Measurements from ENCODE around the gene TRIM7. TPM values are rescaled to one million over a fixed set of nuclear protein-coding genes. Genes with fewer than 3 reads are reported as not detected.

TRIM7 gene
- total RNA-seq, 1 donor from 2014 or later = not detected

DNA sequence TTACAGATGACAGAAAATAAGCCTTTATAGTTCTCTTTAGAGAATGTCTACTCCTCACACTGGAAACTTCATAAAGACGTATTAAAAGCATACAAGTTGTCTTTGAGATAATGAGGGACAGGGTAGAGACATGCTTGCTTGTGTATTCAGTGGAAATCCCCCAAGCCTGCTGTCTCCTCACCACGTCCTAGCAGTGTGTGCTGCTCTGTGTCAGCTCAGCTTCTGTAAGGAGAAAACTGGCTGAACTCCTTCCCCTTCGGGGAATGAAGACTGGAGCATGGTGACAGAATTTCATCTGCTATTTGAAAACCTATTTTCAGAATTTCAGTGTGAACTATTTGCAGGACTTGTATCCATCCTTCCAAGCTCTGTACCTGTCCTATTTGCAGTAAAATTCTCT is 48.2 kb downstream of the TRIM7 start:
- peaks cover 5% of the 10 kb centered on the region for H3K27me3 Mint-ChIP-seq (ENCODE audit: unreplicated experiment)
- no peak overlapping the region for H3K4me3 Mint-ChIP-seq (ENCODE audit: unreplicated experiment)

DNA sequence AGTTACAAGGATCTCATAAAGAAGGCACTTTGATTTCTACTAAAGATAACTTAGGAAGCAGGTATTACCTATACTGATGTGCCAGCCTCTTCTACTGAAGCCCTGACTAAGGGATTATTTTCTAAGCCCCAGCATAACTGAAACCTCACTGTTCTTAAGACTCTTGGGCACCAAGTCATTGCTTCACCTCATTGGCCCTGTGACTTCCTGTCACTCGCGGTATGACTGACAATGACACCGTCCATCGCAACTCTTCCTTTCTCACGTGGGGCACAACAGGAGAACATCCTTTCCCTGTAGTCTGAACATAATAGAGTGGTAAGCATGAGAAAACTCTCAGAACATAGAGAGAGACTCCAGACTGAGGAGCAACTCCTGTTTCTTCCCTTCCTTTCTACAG is 51.2 kb downstream of the TRIM7 start:
- H3K27ac Mint-ChIP-seq (ENCODE audit: unreplicated experiment) = no peak overlapping the region
- H3K9me3 Mint-ChIP-seq (ENCODE audit: unreplicated experiment) = no peaks in the 10 kb centered on the region
- no peak overlapping the region for H3K4me3 Mint-ChIP-seq (ENCODE audit: unreplicated experiment)
- no peak for DNase-seq (ENCODE audit: low spot score)
- TF ChIP-seq, protein P1, sequence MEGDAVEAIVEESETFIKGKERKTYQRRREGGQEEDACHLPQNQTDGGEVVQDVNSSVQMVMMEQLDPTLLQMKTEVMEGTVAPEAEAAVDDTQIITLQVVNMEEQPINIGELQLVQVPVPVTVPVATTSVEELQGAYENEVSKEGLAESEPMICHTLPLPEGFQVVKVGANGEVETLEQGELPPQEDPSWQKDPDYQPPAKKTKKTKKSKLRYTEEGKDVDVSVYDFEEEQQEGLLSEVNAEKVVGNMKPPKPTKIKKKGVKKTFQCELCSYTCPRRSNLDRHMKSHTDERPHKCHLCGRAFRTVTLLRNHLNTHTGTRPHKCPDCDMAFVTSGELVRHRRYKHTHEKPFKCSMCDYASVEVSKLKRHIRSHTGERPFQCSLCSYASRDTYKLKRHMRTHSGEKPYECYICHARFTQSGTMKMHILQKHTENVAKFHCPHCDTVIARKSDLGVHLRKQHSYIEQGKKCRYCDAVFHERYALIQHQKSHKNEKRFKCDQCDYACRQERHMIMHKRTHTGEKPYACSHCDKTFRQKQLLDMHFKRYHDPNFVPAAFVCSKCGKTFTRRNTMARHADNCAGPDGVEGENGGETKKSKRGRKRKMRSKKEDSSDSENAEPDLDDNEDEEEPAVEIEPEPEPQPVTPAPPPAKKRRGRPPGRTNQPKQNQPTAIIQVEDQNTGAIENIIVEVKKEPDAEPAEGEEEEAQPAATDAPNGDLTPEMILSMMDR (IDR thresholded peaks at IDR 0.05; ENCODE audit: unreplicated experiment) = no peak
- H3K27me3 Mint-ChIP-seq (ENCODE audit: unreplicated experiment) = peaks cover 5% of the 10 kb centered on the region
- H3K36me3 Mint-ChIP-seq (ENCODE audit: low read depth, unreplicated experiment) = no peaks in the 10 kb centered on the region
- H3K4me1 Mint-ChIP-seq (ENCODE audit: unreplicated experiment) = no peaks in the 10 kb centered on the region

More for the DNA sequence above, 48.2 kb downstream of the TRIM7 start:
- DNase-seq (ENCODE audit: low spot score) = no peak
- TF ChIP-seq, protein P1 (IDR thresholded peaks at IDR 0.05; ENCODE audit: unreplicated experiment) = no peak
- Mint-ChIP-seq H3K4me1 (ENCODE audit: unreplicated experiment) (peaks cover 3% of the 10 kb centered on the region), H3K27ac (ENCODE audit: unreplicated experiment) (no peak overlapping the region), H3K9me3 (ENCODE audit: unreplicated experiment) (no peaks in the 10 kb centered on the region), H3K36me3 (ENCODE audit: low read depth, unreplicated experiment) (no peaks in the 10 kb centered on the region)

DNA sequence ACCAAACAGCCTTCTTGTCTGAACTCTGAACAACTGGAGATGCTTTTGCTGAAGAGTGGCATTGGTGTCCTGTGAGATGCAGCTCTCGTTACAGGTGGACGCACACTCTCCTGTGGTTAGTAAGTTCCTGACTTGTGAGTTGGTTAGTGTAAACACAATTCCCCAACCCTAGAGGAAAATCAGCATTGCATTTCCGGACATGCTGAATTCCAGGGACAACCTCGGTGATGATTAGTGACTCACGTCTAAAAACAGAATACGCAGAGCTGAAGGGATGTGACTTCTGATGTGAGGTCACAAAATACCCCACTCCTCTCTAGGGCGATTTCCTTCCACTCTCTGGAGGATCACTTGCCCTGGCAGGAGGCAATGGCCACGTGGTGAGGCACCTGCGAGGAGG is 52.6 kb downstream of the TRIM7 start:
- Mint-ChIP-seq H3K36me3 (ENCODE audit: low read depth, unreplicated experiment) (no peaks in the 10 kb centered on the region), H3K9me3 (ENCODE audit: unreplicated experiment) (no peaks in the 10 kb centered on the region), H3K27ac (ENCODE audit: unreplicated experiment) (no peak overlapping the region), H3K27me3 (ENCODE audit: unreplicated experiment) (peaks cover 6% of the 10 kb centered on the region), H3K4me3 (ENCODE audit: unreplicated experiment) (no peak overlapping the region), H3K4me1 (ENCODE audit: unreplicated experiment) (peaks cover 2% of the 10 kb centered on the region)
- TF ChIP-seq, protein P1 (IDR thresholded peaks at IDR 0.05; ENCODE audit: unreplicated experiment) = no peak
- DNase-seq (ENCODE audit: low spot score) = no peak

DNA sequence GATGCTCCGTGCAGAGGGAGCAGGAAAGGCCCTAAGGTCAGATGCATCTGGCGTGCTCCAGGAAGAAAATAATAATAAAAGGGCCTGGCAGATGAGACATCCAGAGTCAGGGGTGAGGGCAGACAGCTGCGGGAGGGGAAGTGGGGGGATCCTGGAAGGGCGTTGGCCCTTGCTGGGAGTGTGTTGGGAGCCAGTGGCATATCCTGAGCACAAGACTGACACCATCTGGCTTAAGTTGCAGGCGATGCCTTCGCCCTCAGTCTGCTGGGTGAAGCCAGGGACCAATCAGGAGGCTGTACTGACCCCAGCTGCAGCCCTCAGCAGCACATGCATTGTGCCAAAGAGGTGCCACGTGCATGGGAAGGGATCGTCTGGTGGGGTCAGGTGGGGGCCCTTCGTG is 53.9 kb downstream of the TRIM7 start:
- H3K4me3 Mint-ChIP-seq (ENCODE audit: unreplicated experiment) = no peak overlapping the region
- H3K9me3 Mint-ChIP-seq (ENCODE audit: unreplicated experiment) = no peaks in the 10 kb centered on the region
- no peaks in the 10 kb centered on the region for H3K36me3 Mint-ChIP-seq (ENCODE audit: low read depth, unreplicated experiment)
- TF ChIP-seq, protein P1 (IDR thresholded peaks at IDR 0.05; ENCODE audit: unreplicated experiment) = no peak
- no peak for DNase-seq (ENCODE audit: low spot score)
- H3K27ac Mint-ChIP-seq (ENCODE audit: unreplicated experiment) = no peak overlapping the region
- peaks cover 10% of the 10 kb centered on the region for H3K27me3 Mint-ChIP-seq (ENCODE audit: unreplicated experiment)
- H3K4me1 Mint-ChIP-seq (ENCODE audit: unreplicated experiment) = peaks cover 2% of the 10 kb centered on the region

DNA sequence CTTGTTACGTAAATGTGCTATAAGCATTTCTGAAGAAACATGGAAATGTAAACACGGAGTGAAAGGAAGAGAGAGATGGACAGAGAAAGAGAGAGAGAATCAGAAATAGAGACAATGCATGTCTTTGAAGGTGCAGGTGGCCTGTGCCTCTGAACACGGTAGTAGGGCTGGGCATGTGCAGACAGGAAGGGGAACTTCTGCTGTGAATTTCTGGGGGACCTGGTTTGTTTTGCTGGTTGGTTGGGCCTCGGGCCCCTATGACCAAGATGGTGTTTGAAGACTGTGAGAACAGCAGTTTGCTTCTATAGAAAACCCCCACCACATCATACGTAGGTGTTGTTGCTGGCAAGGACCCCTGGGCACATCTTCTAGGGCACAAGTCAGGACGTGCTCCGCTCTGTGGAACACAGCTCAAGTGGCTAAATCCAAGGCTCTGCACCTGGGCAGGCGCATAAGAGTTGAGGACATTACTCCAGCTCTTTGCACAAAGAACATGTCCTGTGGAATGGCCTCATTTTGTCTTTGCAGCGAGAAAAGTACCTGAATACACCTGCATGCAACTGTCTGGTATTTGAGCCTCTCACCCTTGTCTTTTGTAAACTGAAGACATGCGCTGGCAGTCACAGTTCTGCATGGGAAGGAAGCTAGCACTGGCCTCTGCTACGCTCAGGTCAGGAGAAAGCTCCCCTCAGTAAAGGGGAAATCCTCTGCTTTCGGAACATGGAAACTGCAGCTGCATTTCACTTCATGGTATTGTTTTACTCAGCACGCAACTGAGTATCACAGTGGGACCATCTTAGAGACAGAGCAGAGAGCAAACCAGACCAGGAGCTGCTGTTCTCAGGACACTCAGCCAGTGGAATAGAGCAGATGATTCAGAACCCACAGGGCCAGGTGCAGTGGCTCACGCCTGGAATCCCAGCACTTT is 54.9 kb downstream of the TRIM7 start:
- peaks cover 10% of the 10 kb centered on the region for H3K27me3 Mint-ChIP-seq (ENCODE audit: unreplicated experiment)
- no peaks in the 10 kb centered on the region for H3K9me3 Mint-ChIP-seq (ENCODE audit: unreplicated experiment)
- H3K27ac Mint-ChIP-seq (ENCODE audit: unreplicated experiment) = no peak overlapping the region
- DNase-seq (ENCODE audit: low spot score) = no peak
- H3K4me1 Mint-ChIP-seq (ENCODE audit: unreplicated experiment) = peaks cover 2% of the 10 kb centered on the region
- H3K4me3 Mint-ChIP-seq (ENCODE audit: unreplicated experiment) = no peak overlapping the region
- TF ChIP-seq, protein P1 (IDR thresholded peaks at IDR 0.05; ENCODE audit: unreplicated experiment) = no peak
- H3K36me3 Mint-ChIP-seq (ENCODE audit: low read depth, unreplicated experiment) = no peaks in the 10 kb centered on the region

Data from endothelial cell (in vitro differentiated cells).